ENCODE measurements around the gene DRC3. TPM values are rescaled to one million over a fixed set of nuclear protein-coding genes. Genes with fewer than 3 reads are reported as not detected.

DRC3 gene
- total RNA-seq, 4 donors from 2014 or later = 4.3 to 8.6 (median 6.0) TPM

DNA sequence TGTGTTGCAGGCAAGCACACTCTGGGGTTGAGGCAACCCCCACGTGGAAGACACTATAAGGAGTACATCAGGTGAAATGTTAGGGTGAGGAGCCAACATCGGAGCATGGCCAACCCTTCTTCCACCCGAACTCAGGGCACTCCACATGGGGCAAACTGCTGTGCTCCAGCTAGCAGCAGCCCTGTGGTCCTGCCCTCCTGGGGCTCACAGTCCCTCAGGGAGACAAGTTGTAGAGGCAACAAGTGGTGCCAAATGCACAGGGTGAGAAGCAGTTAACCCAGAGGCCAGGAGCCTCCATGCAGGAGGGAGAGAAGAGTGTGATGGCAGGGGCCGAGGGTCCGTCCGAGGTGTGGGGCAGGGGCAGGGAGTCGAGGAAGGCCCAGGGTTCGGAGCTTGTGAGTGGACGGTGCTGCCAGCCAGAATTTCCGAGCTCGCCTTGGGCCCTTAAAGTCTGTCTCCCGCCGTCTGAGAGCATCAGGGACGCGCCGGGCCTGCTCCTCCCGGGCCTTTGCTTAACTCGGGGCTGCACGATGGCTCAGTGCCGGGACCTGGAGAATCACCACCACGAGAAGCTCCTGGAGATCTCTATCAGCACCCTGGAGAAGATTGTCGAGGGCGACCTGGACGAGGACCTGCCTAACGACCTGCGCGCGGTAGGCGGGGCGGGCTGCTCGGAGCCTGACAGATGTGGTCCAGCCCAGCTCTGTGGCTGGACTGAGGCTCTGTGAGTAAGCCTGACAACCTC, 34.0 kb downstream of the DRC3 start:
- Histone ChIP-seq H3K4me3 (no peak overlapping the region), H3K27ac (no peak overlapping the region), H3K9me3 (peaks cover 0 to 3% (median 0%) of the 10 kb centered on the region in 4 donors), H3K4me1 (no peaks in the 10 kb centered on the region), H3K36me3 (peaks cover 0 to 59% (median 0%) of the 10 kb centered on the region in 3 donors), H3K27me3 (no peaks in the 10 kb centered on the region)
- WGBS, 2 donors = 71 to 76% methylated on average over 27 to 31 of the region's 31 CpGs
- TF ChIP-seq, protein P1, sequence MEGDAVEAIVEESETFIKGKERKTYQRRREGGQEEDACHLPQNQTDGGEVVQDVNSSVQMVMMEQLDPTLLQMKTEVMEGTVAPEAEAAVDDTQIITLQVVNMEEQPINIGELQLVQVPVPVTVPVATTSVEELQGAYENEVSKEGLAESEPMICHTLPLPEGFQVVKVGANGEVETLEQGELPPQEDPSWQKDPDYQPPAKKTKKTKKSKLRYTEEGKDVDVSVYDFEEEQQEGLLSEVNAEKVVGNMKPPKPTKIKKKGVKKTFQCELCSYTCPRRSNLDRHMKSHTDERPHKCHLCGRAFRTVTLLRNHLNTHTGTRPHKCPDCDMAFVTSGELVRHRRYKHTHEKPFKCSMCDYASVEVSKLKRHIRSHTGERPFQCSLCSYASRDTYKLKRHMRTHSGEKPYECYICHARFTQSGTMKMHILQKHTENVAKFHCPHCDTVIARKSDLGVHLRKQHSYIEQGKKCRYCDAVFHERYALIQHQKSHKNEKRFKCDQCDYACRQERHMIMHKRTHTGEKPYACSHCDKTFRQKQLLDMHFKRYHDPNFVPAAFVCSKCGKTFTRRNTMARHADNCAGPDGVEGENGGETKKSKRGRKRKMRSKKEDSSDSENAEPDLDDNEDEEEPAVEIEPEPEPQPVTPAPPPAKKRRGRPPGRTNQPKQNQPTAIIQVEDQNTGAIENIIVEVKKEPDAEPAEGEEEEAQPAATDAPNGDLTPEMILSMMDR (IDR thresholded peaks at IDR 0.05) = no peak
- TF ChIP-seq POLR2A (IDR thresholded peaks at IDR 0.05) = no peak
- TF ChIP-seq EP300 (IDR thresholded peaks at IDR 0.05) = no peak
- DNase-seq (ENCODE audit: low spot score in 2 of 2) = no peak

DNA sequence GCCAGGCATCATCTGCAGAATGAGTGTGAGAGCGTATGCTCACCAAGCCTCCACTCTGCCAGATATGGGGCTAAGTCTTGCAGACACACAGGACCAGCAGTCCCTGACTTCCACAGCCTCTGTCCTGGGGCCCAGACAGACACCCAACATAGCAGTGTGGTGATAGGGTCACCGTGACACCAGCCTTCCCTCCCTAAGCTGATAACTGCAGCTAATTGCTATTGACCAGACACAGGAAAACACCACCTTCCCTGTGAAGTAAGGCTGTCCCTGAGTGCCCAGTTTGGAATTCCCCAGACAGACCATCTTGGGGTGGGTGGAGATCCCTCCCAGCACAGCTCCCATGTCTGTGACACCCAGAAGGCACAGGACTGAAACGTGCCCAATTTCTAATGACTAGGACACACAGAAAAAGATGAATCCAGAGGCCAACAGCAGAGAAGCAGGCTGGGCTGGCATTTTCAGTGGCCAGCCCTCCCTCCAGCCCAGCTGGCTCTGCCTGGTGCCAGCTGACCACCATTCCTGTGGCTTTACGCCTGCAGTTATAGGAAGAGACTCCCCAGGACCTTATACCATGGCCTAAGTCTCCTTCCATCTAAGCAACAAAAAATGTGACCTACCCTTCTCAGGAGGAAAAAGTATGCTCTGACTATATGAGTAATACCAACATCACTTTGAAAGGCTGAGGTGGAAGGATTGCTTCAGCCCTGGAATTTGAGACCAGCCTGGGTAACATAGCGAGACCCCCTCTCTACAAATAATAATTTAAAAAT, 36.0 kb downstream of the DRC3 start:
- no peak for DNase-seq (ENCODE audit: low spot score in 2 of 2)
- TF ChIP-seq EP300 (IDR thresholded peaks at IDR 0.05) = no peak
- TF ChIP-seq, protein P1 (IDR thresholded peaks at IDR 0.05) = no peak
- TF ChIP-seq POLR2A (IDR thresholded peaks at IDR 0.05) = no peak
- no peak overlapping the region for H3K27ac ChIP-seq
- H3K4me1 ChIP-seq = no peaks in the 10 kb centered on the region
- H3K4me3 ChIP-seq = no peak overlapping the region
- no peaks in the 10 kb centered on the region for H3K27me3 ChIP-seq
- WGBS, 2 donors = 73 to 81% methylated on average over 4 to 5 of the region's 5 CpGs
- H3K9me3 ChIP-seq = peaks cover 0 to 3% (median 0%) of the 10 kb centered on the region in 4 donors
- H3K36me3 ChIP-seq = peaks cover 0 to 68% (median 0%) of the 10 kb centered on the region in 3 donors

DNA sequence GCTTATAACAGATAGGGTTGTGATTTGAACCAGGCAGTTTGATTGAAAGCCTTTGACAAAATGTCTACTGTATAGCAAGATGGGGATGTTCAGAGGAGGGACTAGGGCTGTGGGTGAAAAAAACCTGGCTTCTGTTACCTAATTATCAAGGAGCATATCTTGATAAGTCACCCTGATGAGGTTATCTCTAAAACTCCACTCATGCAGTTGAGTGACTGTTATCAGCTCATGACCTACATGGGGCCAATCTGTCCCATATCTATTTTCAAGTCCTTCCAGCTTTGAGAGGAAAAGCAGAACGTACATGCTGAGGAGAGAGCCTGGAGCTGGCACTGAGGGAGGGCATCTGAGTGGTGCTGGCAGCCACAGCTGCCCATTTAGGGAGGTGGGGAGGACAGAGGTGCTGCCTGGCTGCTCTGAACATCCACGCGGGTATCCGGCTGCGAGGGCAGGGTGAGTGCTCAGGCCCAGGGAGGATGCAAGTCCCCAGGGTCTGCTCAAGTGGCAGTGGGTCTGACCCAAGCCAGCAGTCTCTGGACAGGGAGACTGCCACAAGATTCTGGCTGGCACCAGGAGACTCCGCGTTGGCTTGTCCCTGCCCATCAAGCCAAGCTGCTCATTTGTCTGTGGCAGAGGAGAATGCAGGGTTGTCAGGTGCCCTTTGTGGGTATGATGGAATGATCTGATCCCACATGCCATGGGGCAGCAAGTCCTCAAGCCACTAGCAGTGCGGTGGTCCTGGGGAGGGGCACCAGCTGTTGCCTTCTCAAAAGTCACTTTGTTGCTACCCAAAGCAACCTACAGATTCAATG, 37.2 kb downstream of the DRC3 start:
- TF ChIP-seq, protein P1 (IDR thresholded peaks at IDR 0.05) = no peak
- TF ChIP-seq POLR2A (IDR thresholded peaks at IDR 0.05) (no peak), EP300 (IDR thresholded peaks at IDR 0.05) (no peak)
- peaks cover 0 to 3% (median 0%) of the 10 kb centered on the region in 4 donors for H3K9me3 ChIP-seq
- no peaks in the 10 kb centered on the region for H3K27me3 ChIP-seq
- H3K27ac ChIP-seq = no peak overlapping the region
- peaks cover 0 to 62% (median 0%) of the 10 kb centered on the region in 3 donors for H3K36me3 ChIP-seq
- DNase-seq (ENCODE audit: low spot score in 2 of 2) = no peak
- no peaks in the 10 kb centered on the region for H3K4me1 ChIP-seq
- 83 to 84% methylated on average over 5 to 8 of the region's 8 CpGs for WGBS, 2 donors
- no peak overlapping the region for H3K4me3 ChIP-seq

DNA sequence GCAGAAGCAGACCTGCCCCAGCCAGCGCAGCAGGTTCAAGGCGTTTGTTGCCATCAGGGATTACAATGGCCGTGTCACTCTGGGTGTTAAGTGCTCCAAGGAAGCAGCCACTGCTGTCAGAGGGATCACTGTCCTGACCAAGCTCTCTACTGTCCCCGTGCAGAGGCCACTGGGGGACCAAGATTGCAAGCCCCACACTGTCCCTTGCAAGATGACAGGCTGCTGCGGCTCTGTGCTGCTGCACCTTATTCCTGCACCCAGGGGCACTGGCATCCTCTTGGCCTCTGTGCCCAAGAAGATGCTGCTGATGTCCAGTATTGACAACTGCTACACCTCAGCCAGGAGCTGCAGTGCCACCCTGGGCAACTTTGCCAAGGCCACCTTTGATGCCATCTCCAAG, 38.6 kb downstream of the DRC3 start:
- H3K36me3 ChIP-seq = peaks cover 0 to 68% (median 0%) of the 10 kb centered on the region in 3 donors
- TF ChIP-seq, protein P1 (IDR thresholded peaks at IDR 0.05) = no peak
- no peak for TF ChIP-seq POLR2A (IDR thresholded peaks at IDR 0.05)
- TF ChIP-seq EP300 (IDR thresholded peaks at IDR 0.05) = no peak
- WGBS, 2 donors = 100% methylated on average over 2 to 3 of the region's 5 CpGs

More for the DNA sequence above, 38.6 kb downstream of the DRC3 start:
- Histone ChIP-seq H3K4me3 (no peak overlapping the region), H3K4me1 (no peaks in the 10 kb centered on the region), H3K27ac (no peak overlapping the region), H3K27me3 (no peaks in the 10 kb centered on the region), H3K9me3 (peaks cover 0 to 3% (median 0%) of the 10 kb centered on the region in 4 donors)
- no peak for DNase-seq (ENCODE audit: low spot score in 2 of 2)
